Naive thymus-derived CD8-positive, alpha-beta T cell (primary cell): ENCODE results near the gene PSMF1. TPM values are rescaled to one million over a fixed set of nuclear protein-coding genes. Genes with fewer than 3 reads are reported as not detected.

Source experiments
- ATAC-seq, 2 donors: fragments of 150-1000 bp; cut with Tn5 transposase in 1 of 2; sonication (Bioruptor Pico), chemical (Tn5 transposase) in 1 of 2; 1 replicate in 1 of 2; 2 replicates in 1 of 2; pipeline ENCODE4 v1.10.0; 2021; ENCODE audit warnings: mild to moderate bottlenecking in 2 of 2, moderate library complexity in 2 of 2
- POLR2A ChIA-PET: fragments of 350-600 bp; sonication (Branson Sonifier 250); formaldehyde crosslinking; loops from one replicate; lab custom pipeline; 2021; ENCODE audit warnings: antibody characterized with exemption; lab: Charles Lee
- DNase-seq, 10 donors: peaks; one replicate each; pipeline versions ENCODE4 v3.0.0 to v3.0.0-alpha.2; 2020 to 2022
- H3K27ac Mint-ChIP-seq, 10 donors: one replicate each; pipeline ENCODE4 v1.8.0; 2020 to 2022; ENCODE audit warnings: mild to moderate bottlenecking in 10 of 10, mixed read lengths in 10 of 10, moderate library complexity in 4 of 10, inconsistent platforms in 1 of 10
- H3K27me3 Mint-ChIP-seq, 5 donors: one replicate each; pipeline ENCODE4 v1.8.0; 2021 to 2022; ENCODE audit warnings: mixed read lengths in 5 of 5
- H3K36me3 Mint-ChIP-seq, 3 donors: one replicate each; pipeline ENCODE4 v1.8.0; 2020 to 2022; ENCODE audit warnings: mixed read lengths in 3 of 3, mild to moderate bottlenecking in 2 of 3, inconsistent platforms in 1 of 3
- H3K4me1 Mint-ChIP-seq, 4 donors: one replicate each; pipeline ENCODE4 v1.8.0; 2021 to 2022; ENCODE audit warnings: mixed read lengths in 4 of 4
- H3K4me3 Mint-ChIP-seq, 10 donors: one replicate each; pipeline ENCODE4 v1.8.0; 2020 to 2022; ENCODE audit warnings: mild to moderate bottlenecking in 10 of 10, mixed read lengths in 10 of 10, moderate library complexity in 6 of 10, inconsistent platforms in 1 of 10
- H3K9me3 Mint-ChIP-seq, 9 donors: one replicate each; pipeline ENCODE4 v1.8.0; 2020 to 2022; ENCODE audit warnings: mixed read lengths in 9 of 9, mild to moderate bottlenecking in 3 of 9, inconsistent platforms in 1 of 9, moderate library complexity in 1 of 9
- polyA plus RNA-seq, 3 donors: library from polyadenylated mRNA; unstranded; fragments of 300-500 nt; fragmentation: Illumina TruSeq; gene quantifications; one replicate each; pipeline ENCODE4 v1.2.3, GENCODE V29; 2021
- total RNA-seq, 8 experiments: library from RNA in 2 of 8; stranded (reverse) in 2 of 8; gene quantifications; one replicate each; pipeline ENCODE4 v1.2.3 and lab custom pipeline; 2021 to 2026

Gene PSMF1
- total RNA-seq (100 to 1,000 TPM; 106 to 110 TPM), polyA plus RNA-seq (100 to 1,000 TPM; 121 to 171 (median 152) TPM), total RNA-seq (lab: John Stamatoyannopoulos, UW) (58.1 to 114 (median 78.6) reads per million in 6 experiments)

GRCh38 chr20:1118336-1119127, at the start of gene PSMF1:
TSS of gene PSMF1 (plus strand) at chr20:1118602. CDS start at chr20:1118774, 172 bp downstream.
- POLR2A ChIA-PET, result interaction anchor here (0.6 to 2.0 kb wide), 4 partner anchors 10 to 347 kb away, joined by 3 to 6 read pairs (median 4); partner anchors contain the start of genes FAM110A and RAD21L1
- no peaks in the 10 kb centered on the region for H3K27me3 Mint-ChIP-seq
- peaks cover 35 to 67% (median 62%) of the 10 kb centered on the region in 4 donors for H3K4me1 Mint-ChIP-seq
- peak; percentile 92 to 94 for ATAC-seq
- peak; percentile 93 to 98 (median 96) for DNase-seq
- H3K4me3 Mint-ChIP-seq, result peak within 1 kb of the TSS; percentile 81 to 97 (median 93)
- H3K36me3 Mint-ChIP-seq, result peaks cover 0 to 29% (median 2%) of the 10 kb centered on the region in 3 donors
- no peaks in the 10 kb centered on the region for H3K9me3 Mint-ChIP-seq
- H3K27ac Mint-ChIP-seq, result peak within 1 kb of the TSS; percentile 88 to 97 (median 96)

GRCh38 chr20:1072258-1072657, 46.1 kb upstream of the PSMF1 start:
- ATAC-seq (no peak), DNase-seq (no peak)
- Mint-ChIP-seq H3K27ac (no peak overlapping the region), H3K4me3 (no peak overlapping the region), H3K27me3 (peaks cover 0 to 16% (median 3%) of the 10 kb centered on the region in 5 donors), H3K9me3 (peaks cover 0 to 26% (median 17%) of the 10 kb centered on the region in 9 donors), H3K4me1 (no peaks in the 10 kb centered on the region), H3K36me3 (peaks cover 0 to 37% (median 29%) of the 10 kb centered on the region in 3 donors)
- POLR2A ChIA-PET, result no interaction called here

- Mint-ChIP-seq H3K4me3 (no peak overlapping the region), H3K4me1 (no peaks in the 10 kb centered on the region), H3K9me3 (peaks cover 0 to 10% (median 0%) of the 10 kb centered on the region in 9 donors), H3K27me3 (peaks cover 0 to 3% (median 0%) of the 10 kb centered on the region in 5 donors), H3K36me3 (peaks cover 0 to 13% (median 5%) of the 10 kb centered on the region in 3 donors), H3K27ac (no peak overlapping the region)
- DNase-seq (no peak), ATAC-seq (no peak)
- POLR2A ChIA-PET, result no interaction called here
Measured at GRCh38 chr20:1075616-1076015, 42.8 kb upstream of the PSMF1 start.

DNA sequence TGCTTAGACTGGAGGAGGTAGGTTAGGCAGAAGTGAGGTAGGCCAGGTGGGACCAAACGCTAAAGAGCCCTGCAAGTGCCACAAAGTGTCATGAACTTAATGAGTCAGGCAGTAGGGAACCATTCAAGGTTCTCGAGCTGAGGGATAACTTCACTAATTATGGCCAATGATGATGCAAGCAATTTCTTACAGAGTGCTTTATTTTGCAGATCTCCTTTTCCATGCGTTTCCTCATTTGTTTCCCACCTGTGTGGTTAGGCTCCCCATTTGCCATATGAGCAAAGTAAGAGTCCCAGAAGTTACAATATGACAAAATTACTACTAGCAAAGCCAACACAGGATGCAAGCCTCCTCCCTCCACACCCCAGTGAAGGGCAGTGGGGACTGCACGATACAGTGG, 36.5 kb upstream of the PSMF1 start:
- no peak for ATAC-seq
- Mint-ChIP-seq H3K36me3 (peaks cover 0 to 14% (median 11%) of the 10 kb centered on the region in 3 donors), H3K27ac (no peak overlapping the region), H3K27me3 (no peaks in the 10 kb centered on the region), H3K4me3 (no peak overlapping the region), H3K9me3 (peaks cover 0 to 13% (median 9%) of the 10 kb centered on the region in 9 donors), H3K4me1 (peaks cover 8 to 15% (median 12%) of the 10 kb centered on the region in 4 donors)
- POLR2A ChIA-PET, result no interaction called here
- DNase-seq, result no peak

GRCh38 chr20:1083431-1084080, 34.8 kb upstream of the PSMF1 start:
- ATAC-seq (no peak), DNase-seq (no peak)
- Mint-ChIP-seq H3K27ac (no peak overlapping the region), H3K27me3 (no peaks in the 10 kb centered on the region), H3K4me3 (no peak overlapping the region), H3K4me1 (peaks cover 15 to 29% (median 21%) of the 10 kb centered on the region in 4 donors), H3K36me3 (peaks cover 0 to 14% (median 11%) of the 10 kb centered on the region in 3 donors), H3K9me3 (peaks cover 0 to 13% (median 9%) of the 10 kb centered on the region in 9 donors)
- POLR2A ChIA-PET, result no interaction called here

- ATAC-seq, result no peak
- H3K36me3 Mint-ChIP-seq, result peaks cover 4 to 18% (median 14%) of the 10 kb centered on the region in 3 donors
- H3K4me1 Mint-ChIP-seq, result peaks cover 15 to 29% (median 21%) of the 10 kb centered on the region in 4 donors
- no peak overlapping the region for H3K4me3 Mint-ChIP-seq
- H3K27ac Mint-ChIP-seq, result peak overlapping the region in 3 of 10 donors; percentile 3 to 45 (median 19)
- no peak for DNase-seq
- POLR2A ChIA-PET, result no interaction called here
- H3K9me3 Mint-ChIP-seq, result peaks cover 2 to 28% (median 19%) of the 10 kb centered on the region in 9 donors
- no peaks in the 10 kb centered on the region for H3K27me3 Mint-ChIP-seq
Measured at GRCh38 chr20:1085492-1086276, 32.7 kb upstream of the PSMF1 start.

- Mint-ChIP-seq H3K27me3 (no peaks in the 10 kb centered on the region), H3K36me3 (peaks cover 9 to 23% (median 18%) of the 10 kb centered on the region in 3 donors), H3K27ac (peak overlapping the region in 1 of 10 donors; percentile 30), H3K4me3 (peak overlapping the region in 1 of 10 donors; percentile 50), H3K9me3 (peaks cover 6 to 36% (median 27%) of the 10 kb centered on the region in 9 donors), H3K4me1 (peaks cover 15 to 29% (median 21%) of the 10 kb centered on the region in 4 donors)
- ATAC-seq, result no peak
- DNase-seq, result no peak
- POLR2A ChIA-PET, result no interaction called here
Measured at GRCh38 chr20:1086277-1087213, 31.9 kb upstream of the PSMF1 start.

GRCh38 chr20:1087311-1087905, 31.0 kb upstream of the PSMF1 start:
- Mint-ChIP-seq H3K4me3 (no peak overlapping the region), H3K4me1 (peaks cover 15 to 29% (median 21%) of the 10 kb centered on the region in 4 donors), H3K9me3 (peaks cover 6 to 44% (median 30%) of the 10 kb centered on the region in 9 donors), H3K36me3 (peaks cover 9 to 30% (median 23%) of the 10 kb centered on the region in 3 donors), H3K27me3 (no peaks in the 10 kb centered on the region), H3K27ac (peak overlapping the region in 1 of 10 donors; percentile 30)
- DNase-seq, result no peak
- no peak for ATAC-seq
- POLR2A ChIA-PET, result no interaction called here

GRCh38 chr20:1094751-1095150, 23.7 kb upstream of the PSMF1 start:
- no peak for DNase-seq
- no peaks in the 10 kb centered on the region for H3K27me3 Mint-ChIP-seq
- no peak overlapping the region for H3K4me3 Mint-ChIP-seq
- ATAC-seq, result no peak
- H3K4me1 Mint-ChIP-seq, result peaks cover 0 to 1% (median 0%) of the 10 kb centered on the region in 4 donors
- H3K27ac Mint-ChIP-seq, result no peak overlapping the region
- peaks cover 0 to 59% (median 21%) of the 10 kb centered on the region in 9 donors for H3K9me3 Mint-ChIP-seq
- POLR2A ChIA-PET, result no interaction called here
- H3K36me3 Mint-ChIP-seq, result peaks cover 8 to 34% (median 30%) of the 10 kb centered on the region in 3 donors

GRCh38 chr20:1101533-1101932, 16.9 kb upstream of the PSMF1 start:
- no peak overlapping the region for H3K27ac Mint-ChIP-seq
- POLR2A ChIA-PET, result no interaction called here
- no peak overlapping the region for H3K4me3 Mint-ChIP-seq
- ATAC-seq (no peak), DNase-seq (no peak)
- peaks cover 0 to 55% (median 17%) of the 10 kb centered on the region in 9 donors for H3K9me3 Mint-ChIP-seq
- H3K27me3 Mint-ChIP-seq, result peaks cover 0 to 5% (median 0%) of the 10 kb centered on the region in 5 donors
- H3K36me3 Mint-ChIP-seq, result peaks cover 0 to 24% (median 23%) of the 10 kb centered on the region in 3 donors
- H3K4me1 Mint-ChIP-seq, result peaks cover 0 to 5% (median 0%) of the 10 kb centered on the region in 4 donors

GRCh38 chr20:1102016-1102415, 16.4 kb upstream of the PSMF1 start:
- no peak for ATAC-seq
- POLR2A ChIA-PET, result no interaction called here
- H3K36me3 Mint-ChIP-seq, result peaks cover 0 to 24% (median 22%) of the 10 kb centered on the region in 3 donors
- peaks cover 0 to 55% (median 17%) of the 10 kb centered on the region in 9 donors for H3K9me3 Mint-ChIP-seq
- no peak overlapping the region for H3K4me3 Mint-ChIP-seq
- peaks cover 0 to 5% (median 0%) of the 10 kb centered on the region in 5 donors for H3K27me3 Mint-ChIP-seq
- DNase-seq, result no peak
- no peak overlapping the region for H3K27ac Mint-ChIP-seq
- H3K4me1 Mint-ChIP-seq, result peaks cover 0 to 5% (median 0%) of the 10 kb centered on the region in 4 donors
